Measurements from ENCODE around the gene MYO18A. TPM values are rescaled to one million over a fixed set of nuclear protein-coding genes. Genes with fewer than 3 reads are reported as not detected.
"Not testable (repeated sequence)": the region's sequence is repeated elsewhere in the genome, so short reads cannot be mapped to it uniquely, and the experiment has no call there.

The MYO18A gene
- total and polyA plus RNA-seq, 10 of the 15 experiments (the other 5 are each of a cell fraction or from before 2014, with no cell fraction given), result 2.9 to 66.0 (median 24.5) TPM

DNA sequence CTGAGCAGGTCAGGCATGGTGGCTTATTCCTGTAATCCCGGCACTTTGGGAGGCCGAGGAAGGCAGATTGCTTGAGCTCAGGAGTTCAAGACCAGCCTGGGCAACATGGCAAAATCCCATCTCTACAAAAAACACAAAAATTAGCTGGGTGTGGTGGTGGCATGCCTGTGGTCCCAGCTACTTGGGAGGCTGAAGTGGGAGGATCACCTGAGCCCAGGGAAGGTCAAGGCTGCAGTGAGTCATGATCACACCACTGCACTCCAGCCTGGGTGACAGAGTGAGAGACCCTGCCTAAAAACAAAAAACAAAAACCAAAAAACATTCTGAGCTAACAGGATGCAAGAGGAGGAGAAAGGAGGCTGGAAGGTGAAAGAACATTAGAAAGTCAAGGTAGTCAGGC is 33.0 kb downstream of the MYO18A start:
- H3K4me1 ChIP-seq (ENCODE audit: control insufficient read depth, insufficient read depth, low read length), result peaks cover 31% of the 10 kb centered on the region
- H2AFZ ChIP-seq (ENCODE audit: control insufficient read depth, low read depth, low read length); H3K27ac ChIP-seq (ENCODE audit: control insufficient read depth, insufficient read depth); H3K9me3 ChIP-seq (replicated peaks; ENCODE audit: control insufficient read depth, insufficient read depth, low read length); FAIRE-seq; DNase-seq (ENCODE audit: low read depth, low spot score); H3K4me3 ChIP-seq; BruUV-seq (replicated peaks); in situ Hi-C loops (cut with MboI); ATAC-seq; H3K4me2 ChIP-seq (ENCODE audit: control insufficient read depth, insufficient read depth); H4K20me1 ChIP-seq (ENCODE audit: control insufficient read depth, insufficient read depth); H3K27me3 ChIP-seq (replicated peaks in 1 of 2; ENCODE audit: control insufficient read depth in 2 of 2, insufficient read depth in 2 of 2, low read length in 1 of 2); H3K36me3 ChIP-seq (ENCODE audit: control insufficient read depth in 2 of 2, insufficient read depth in 2 of 2, low read length in 1 of 2); H3K9ac ChIP-seq (ENCODE audit: control insufficient read depth, insufficient read depth, low read length); H3K79me2 ChIP-seq (ENCODE audit: control insufficient read depth, insufficient read depth, low read length): not testable (repeated sequence)
- 100% methylated on average over 2 of the region's 2 CpGs for WGBS (ENCODE audit: insufficient coverage, insufficient replicate concordance, low lambda C conversion rate, missing lambda C conversion rate)
- ChIA-PET SMC1A (ENCODE audit: uncharacterized antibody, unreplicated experiment) (interaction anchor here (1.1 to 8.9 kb wide), 11 partner anchors 8 to 157 kb away, joined by 3 to 158 read pairs (median 10); partner anchors contain the start of genes MYO18A and NUFIP2), RAD21 (ENCODE audit: unreplicated experiment) (interaction anchor here (0.9 to 8.6 kb wide), 9 partner anchors 8 to 276 kb away, joined by 3 to 207 read pairs (median 49); partner anchors contain the start of gene MYO18A), POLR2A (interaction anchor here (0.6 to 4.7 kb wide), 7 partner anchors 30 to 232 kb away, joined by 3 to 54 read pairs (median 6); partner anchors contain the start of gene NUFIP2), CTCF (interaction anchor here (0.9 to 14.6 kb wide), 12 partner anchors 9 to 419 kb away, joined by 3 to 371 read pairs (median 36); partner anchors contain the start of gene MYO18A)
- intact Hi-C loops (cut with micrococcal nuclease; ENCODE audit: unreplicated experiment), result loop anchor here (10.0 kb wide), 1 partner anchor 218 kb away; no protein-coding TSS in a partner anchor

DNA sequence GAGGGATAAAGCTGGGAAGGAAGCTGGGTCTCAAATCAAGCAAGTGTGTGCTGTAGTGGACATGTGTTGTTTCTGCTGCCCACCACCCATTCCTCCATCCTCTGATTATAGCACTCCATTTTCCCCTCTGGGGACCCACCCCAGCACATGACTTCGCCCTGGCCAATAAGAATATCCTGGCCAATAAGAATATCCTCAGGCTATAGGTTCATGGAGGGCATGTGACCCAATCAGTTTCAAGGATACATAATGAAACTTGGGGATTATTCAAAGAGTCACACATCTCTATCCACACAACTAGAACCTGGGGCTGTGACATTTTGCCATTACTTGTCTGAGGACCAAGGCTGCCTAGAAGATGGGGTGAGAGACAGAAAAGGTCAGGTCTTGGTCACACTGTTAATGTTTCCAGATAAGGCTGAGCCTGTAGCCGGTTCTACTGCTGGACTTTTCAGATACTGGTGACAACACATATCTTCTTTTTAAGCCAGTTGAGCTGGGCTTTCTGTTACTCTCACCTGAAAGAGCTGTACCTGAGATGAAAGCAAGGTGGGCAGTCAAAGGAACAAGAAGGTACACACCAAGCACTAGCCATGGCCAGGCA is 33.7 kb downstream of the MYO18A start:
- Histone ChIP-seq H3K36me3 (ENCODE audit: control insufficient read depth in 2 of 2, insufficient read depth in 2 of 2, low read length in 1 of 2) (no peaks in the 10 kb centered on the region; a peak in 2 of 4 replicates), H3K4me1 (ENCODE audit: control insufficient read depth, insufficient read depth, low read length) (peaks cover 33% of the 10 kb centered on the region), H2AFZ (ENCODE audit: control insufficient read depth, low read depth, low read length) (no peak overlapping the region), H3K79me2 (ENCODE audit: control insufficient read depth, insufficient read depth, low read length) (peaks cover 2% of the 10 kb centered on the region; the same call in 1 of the 2 replicates), H3K4me2 (ENCODE audit: control insufficient read depth, insufficient read depth) (no peak overlapping the region), H3K9me3 (replicated peaks; ENCODE audit: control insufficient read depth, insufficient read depth, low read length) (no peaks in the 10 kb centered on the region), H3K27ac (ENCODE audit: control insufficient read depth, insufficient read depth) (no peak overlapping the region), H3K4me3 (no peak overlapping the region), H4K20me1 (ENCODE audit: control insufficient read depth, insufficient read depth) (no peaks in the 10 kb centered on the region), H3K27me3 (replicated peaks in 1 of 2; ENCODE audit: control insufficient read depth in 2 of 2, insufficient read depth in 2 of 2, low read length in 1 of 2) (no peaks in the 10 kb centered on the region), H3K9ac (ENCODE audit: control insufficient read depth, insufficient read depth, low read length) (no peak overlapping the region)
- WGBS (ENCODE audit: insufficient coverage, insufficient replicate concordance, low lambda C conversion rate, missing lambda C conversion rate), result 95% methylated on average over 2 of the region's 2 CpGs
- no TSS peak for BruUV-seq (replicated peaks)
- CTCF ChIA-PET, result interaction anchor here (1.2 to 14.6 kb wide), 14 partner anchors 8 to 224 kb away, joined by 3 to 371 read pairs (median 19); partner anchors contain the start of gene MYO18A
- FAIRE-seq (no peak), ATAC-seq (peak; percentile 4; the same call in 2 of the 3 replicates), DNase-seq (ENCODE audit: low read depth, low spot score) (no peak)
- in situ Hi-C loops (cut with MboI), result no loop called here
- intact Hi-C loops (cut with micrococcal nuclease; ENCODE audit: unreplicated experiment), result loop anchor here (10.0 kb wide), 1 partner anchor 218 kb away; no protein-coding TSS in a partner anchor
- TF ChIP-seq, protein P1, sequence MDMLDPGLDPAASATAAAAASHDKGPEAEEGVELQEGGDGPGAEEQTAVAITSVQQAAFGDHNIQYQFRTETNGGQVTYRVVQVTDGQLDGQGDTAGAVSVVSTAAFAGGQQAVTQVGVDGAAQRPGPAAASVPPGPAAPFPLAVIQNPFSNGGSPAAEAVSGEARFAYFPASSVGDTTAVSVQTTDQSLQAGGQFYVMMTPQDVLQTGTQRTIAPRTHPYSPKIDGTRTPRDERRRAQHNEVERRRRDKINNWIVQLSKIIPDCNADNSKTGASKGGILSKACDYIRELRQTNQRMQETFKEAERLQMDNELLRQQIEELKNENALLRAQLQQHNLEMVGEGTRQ (IDR thresholded peaks at IDR 0.05; ENCODE audit: borderline replicate concordance, low read depth, low read length), result peak; percentile 70; the same call in 1 of the 2 replicates
- 0 out of 2 replicates have a peak, but pooled peaks have one; percentile 27 for TF ChIP-seq YY1 (IDR thresholded peaks at IDR 0.05; ENCODE audit: low read depth, low read length)
- peak; percentile 90 for TF ChIP-seq RAD51 (IDR thresholded peaks at IDR 0.05)
- no peak for TF ChIP-seq BRCA1 (IDR thresholded peaks at IDR 0.05; ENCODE audit: low read depth, low read length)
- TF ChIP-seq, protein P2, sequence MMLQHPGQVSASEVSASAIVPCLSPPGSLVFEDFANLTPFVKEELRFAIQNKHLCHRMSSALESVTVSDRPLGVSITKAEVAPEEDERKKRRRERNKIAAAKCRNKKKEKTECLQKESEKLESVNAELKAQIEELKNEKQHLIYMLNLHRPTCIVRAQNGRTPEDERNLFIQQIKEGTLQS (IDR thresholded peaks at IDR 0.05; ENCODE audit: borderline replicate concordance, extremely low read depth, low read depth, low read length), result peak; percentile 45; the same call in 1 of the 2 replicates
- TF ChIP-seq NFYB (IDR thresholded peaks at IDR 0.05; ENCODE audit: insufficient read depth, low read depth, low read length), result peak; percentile 87
- no peak for TF ChIP-seq CHD2 (IDR thresholded peaks at IDR 0.05; ENCODE audit: borderline replicate concordance, low read depth, low read length)
- TF ChIP-seq, protein P3, sequence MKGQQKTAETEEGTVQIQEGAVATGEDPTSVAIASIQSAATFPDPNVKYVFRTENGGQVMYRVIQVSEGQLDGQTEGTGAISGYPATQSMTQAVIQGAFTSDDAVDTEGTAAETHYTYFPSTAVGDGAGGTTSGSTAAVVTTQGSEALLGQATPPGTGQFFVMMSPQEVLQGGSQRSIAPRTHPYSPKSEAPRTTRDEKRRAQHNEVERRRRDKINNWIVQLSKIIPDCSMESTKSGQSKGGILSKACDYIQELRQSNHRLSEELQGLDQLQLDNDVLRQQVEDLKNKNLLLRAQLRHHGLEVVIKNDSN (IDR thresholded peaks at IDR 0.05; ENCODE audit: borderline replicate concordance, extremely low read length, insufficient read depth, low read depth, low read length), result peak; percentile 47
- POLR2A ChIA-PET, result interaction anchor here (0.6 to 4.7 kb wide), 7 partner anchors 9 to 569 kb away, joined by 3 to 54 read pairs (median 4); partner anchors contain the start of gene NUFIP2
- RAD21 ChIA-PET (ENCODE audit: unreplicated experiment), result interaction anchor here (0.9 to 8.6 kb wide), 9 partner anchors 22 to 390 kb away, joined by 4 to 207 read pairs (median 8); partner anchors contain the start of gene MYO18A
- SMC1A ChIA-PET (ENCODE audit: uncharacterized antibody, unreplicated experiment), result interaction anchor here (1.4 to 8.9 kb wide), 10 partner anchors 8 to 150 kb away, joined by 3 to 158 read pairs (median 26); partner anchors contain the start of genes MYO18A and NUFIP2

Measured in GM12878 (cell line).